Endothelial cell of umbilical vein (primary cell): ENCODE results near the gene GPR87. TPM values are rescaled to one million over a fixed set of nuclear protein-coding genes. Genes with fewer than 3 reads are reported as not detected.

Experiments used
- BruUV-seq: library from RNA; stranded (reverse); fragments of 400-500 nt; replicated peaks from 2 replicates; lab custom pipeline; 2021; lab: Mats Ljungman, UMichigan
- CTCF ChIA-PET: fragments of 300-600, 350-600 bp; sonication (Branson Sonifier 250); formaldehyde crosslinking; loops from one replicate; lab custom pipeline; 2021; ENCODE audit warnings: antibody characterized with exemption, inconsistent platforms; lab: Charles Lee
- POLR2A ChIA-PET: fragments of 300-600, 350-600 bp; sonication (Branson Sonifier 250); formaldehyde crosslinking; loops from one replicate; lab custom pipeline; 2021; ENCODE audit warnings: antibody characterized with exemption, inconsistent platforms; lab: Charles Lee
- DNase-seq: peaks from one replicate; pipeline ENCODE4 v3.0.0-alpha.2; 2011; ENCODE audit warnings: low read depth, low spot score
- FAIRE-seq: peaks from 2 replicates; lab custom pipeline; 2011; peaks lifted over from hg19 to GRCh38; lab: Jason Lieb, UNC
- H2AFZ ChIP-seq: 2 replicates; pipeline ENCODE4 v1.6.0; 2012; ENCODE audit warnings: low read depth, low read length, control low read depth, inconsistent platforms
- H3K27ac ChIP-seq: 2 replicates; pipeline ENCODE4 v1.5.1; 2011; ENCODE audit warnings: low read depth, mild to moderate bottlenecking, control low read depth, low read length, moderate library complexity; ENCODE audit not compliant: insufficient read depth
- H3K27me3 ChIP-seq, 2 experiments: 2 replicates each; pipeline versions ENCODE4 v1.6.0 to v1.6.1; 2011; ENCODE audit warnings: low read length in 2 of 2, mixed read lengths in 1 of 2; ENCODE audit not compliant: control insufficient read depth in 2 of 2, insufficient read depth in 2 of 2
- H3K36me3 ChIP-seq, 2 experiments: 2 replicates in 1 of 2; 3 replicates in 1 of 2; pipeline ENCODE4 v1.5.1; 2011; ENCODE audit warnings: low read length in 2 of 2, mild to moderate bottlenecking in 1 of 2, moderate library complexity in 1 of 2; ENCODE audit not compliant: control insufficient read depth in 2 of 2, insufficient read depth in 2 of 2; ENCODE audit errors: extremely low read depth in 1 of 2
- H3K4me1 ChIP-seq: 3 replicates; pipeline ENCODE4 v1.5.1; 2011; ENCODE audit warnings: mild to moderate bottlenecking, low read length; ENCODE audit not compliant: control insufficient read depth, insufficient read depth; ENCODE audit errors: extremely low read depth
- H3K4me2 ChIP-seq: 2 replicates; pipeline ENCODE4 v1.6.1; 2011; ENCODE audit warnings: low read length, control low read depth, mixed read lengths; ENCODE audit not compliant: insufficient read depth
- H3K4me3 ChIP-seq, 3 experiments: fragments of 200-600 bp in 1 of 3; sonication (generic), shearing (Covaris generic) in 1 of 3; replicated peaks in 1 of 3; 2 replicates each; pipeline ENCODE4 v1.5.1; 2011 to 2016; ENCODE audit warnings: control low read depth in 3 of 3, low read length in 3 of 3, mild to moderate bottlenecking in 2 of 3, inconsistent platforms in 1 of 3, low read depth in 1 of 3, moderate library complexity in 1 of 3; ENCODE audit not compliant: insufficient read depth in 1 of 3
- H3K79me2 ChIP-seq: 2 replicates; pipeline ENCODE4 v1.6.0; 2012; ENCODE audit warnings: low read length, inconsistent platforms; ENCODE audit not compliant: control insufficient read depth, insufficient read depth
- H3K9ac ChIP-seq: replicated peaks from 2 replicates; pipeline ENCODE3; 2011; ENCODE audit warnings: low read length, control low read depth; ENCODE audit not compliant: insufficient read depth; ENCODE audit errors: extremely low read depth
- H3K9me1 ChIP-seq: replicated peaks from 3 replicates; pipeline ENCODE4 v1.6.0; 2011; ENCODE audit warnings: mild to moderate bottlenecking, low read length; ENCODE audit not compliant: control insufficient read depth, insufficient read depth; ENCODE audit errors: extremely low read depth
- H3K9me3 ChIP-seq: replicated peaks from 2 replicates; pipeline ENCODE4 v1.5.1; 2012; ENCODE audit warnings: low read length, inconsistent platforms; ENCODE audit not compliant: control insufficient read depth, insufficient read depth
- H4K20me1 ChIP-seq: replicated peaks from 2 replicates; pipeline ENCODE3; 2011; ENCODE audit warnings: mild to moderate bottlenecking, low read length; ENCODE audit not compliant: control insufficient read depth, insufficient read depth; ENCODE audit errors: extremely low read depth
- CTCF ChIP-seq, 2 donors: IDR thresholded peaks; 1 replicate in 1 of 2; 2 replicates in 1 of 2; pipeline ENCODE4 v1.5.1; 2011; ENCODE audit warnings: low read length in 2 of 2, mild to moderate bottlenecking in 2 of 2, moderate library complexity in 2 of 2, control low read depth in 1 of 2, inconsistent platforms in 1 of 2, low read depth in 1 of 2; ENCODE audit not compliant: insufficient read depth in 1 of 2; ENCODE audit errors: extremely low read depth in 1 of 2
- EZH2 ChIP-seq: IDR thresholded peaks from 2 replicates; pipeline ENCODE4 v1.6.1; 2012; ENCODE audit warnings: borderline replicate concordance, low read depth, mild to moderate bottlenecking, moderate library complexity, low read length, inconsistent platforms; ENCODE audit not compliant: severe bottlenecking
- FOS ChIP-seq: IDR thresholded peaks from 2 replicates; pipeline ENCODE4 v1.6.1; 2011; ENCODE audit warnings: mild to moderate bottlenecking, low read length, moderate library complexity, borderline replicate concordance; ENCODE audit not compliant: insufficient read depth
- GATA2 ChIP-seq: IDR thresholded peaks from 2 replicates; pipeline ENCODE4 v1.7.0; 2011; ENCODE audit warnings: low read depth, mild to moderate bottlenecking, moderate library complexity, mixed read lengths, low read length; ENCODE audit not compliant: insufficient read length, insufficient read depth
- JUN ChIP-seq: IDR thresholded peaks from 2 replicates; pipeline ENCODE4 v1.6.1; 2011; ENCODE audit warnings: borderline replicate concordance, low read depth; ENCODE audit not compliant: insufficient read length, insufficient read depth
- MAX ChIP-seq: IDR thresholded peaks from 2 replicates; pipeline ENCODE4 v1.6.1; 2011; ENCODE audit not compliant: insufficient read depth, insufficient read length
- MYC ChIP-seq: IDR thresholded peaks from one replicate; pipeline ENCODE4 v1.6.1; 2011; ENCODE audit warnings: mild to moderate bottlenecking, low read depth, low read length
- POLR2A ChIP-seq: IDR thresholded peaks from 2 replicates; pipeline ENCODE4 v1.6.1; 2012; ENCODE audit warnings: low read depth, mild to moderate bottlenecking, control low read depth, low read length
- POLR2AphosphoS5 ChIP-seq: IDR thresholded peaks from 2 replicates; pipeline ENCODE4 v1.6.1; 2012; ENCODE audit warnings: low read depth, mild to moderate bottlenecking, control low read depth, low read length, moderate library complexity; ENCODE audit not compliant: insufficient read depth
- dilution Hi-C: fragments of 300-500 bp; cut with MboI; formaldehyde crosslinking; loops from one replicate; pipeline ENCODE4 v1.15.0; 2019; ENCODE audit warnings: low sequenced_read_pairs; ENCODE audit not compliant: extremely low pct_ligation_motif_present
- intact Hi-C: fragments of 100-400 bp; cut with micrococcal nuclease; formaldehyde crosslinking; loops from one replicate; pipeline ENCODE4 v1.10.0; 2022
- polyA plus RNA-seq, 4 experiments: library from polyadenylated mRNA; depleted of rRNA in 3 of 4; stranded (reverse) in 3 of 4; unstranded in 1 of 4; fragments of >200 nt; gene quantifications; 2 replicates each; pipeline versions ENCODE4 v1.2.1 to v1.2.3, GENCODE V29; 2011 to 2012; ENCODE audit warnings: missing spikeins in 1 of 4
- total RNA-seq: library from RNA; stranded (reverse); gene quantifications from 2 replicates; pipeline ENCODE4 v1.2.3, GENCODE V29; 2021

GPR87 gene
- total and polyA plus RNA-seq, 2 donors (not counting 3 experiments of a cell fraction or from before 2014, with no cell fraction given): not detected

GRCh38 chr3:151320131-151320530 lies 3.5 kb upstream of the GPR87 start:
- intact Hi-C loops: no loop called here

GRCh38 chr3:151319628-151320027 lies 3.0 kb upstream of the GPR87 start:
- Histone ChIP-seq H3K4me2 (no peak overlapping the region), H3K36me3 (no peaks in the 10 kb centered on the region), H3K9me3 (no peaks in the 10 kb centered on the region), H3K79me2 (no peaks in the 10 kb centered on the region), H2AFZ (no peak overlapping the region), H3K27me3 (no peaks in the 10 kb centered on the region), H3K9me1 (no peaks in the 10 kb centered on the region), H3K27ac (no peak overlapping the region), H4K20me1 (no peaks in the 10 kb centered on the region), H3K4me1 (no peaks in the 10 kb centered on the region), H3K9ac (no peak overlapping the region), H3K4me3 (no peak overlapping the region)
- intact Hi-C loops: no loop called here
- POLR2A ChIA-PET: no interaction called here
- dilution Hi-C loops: no loop called here
- DNase-seq: no peak
- no peak for FAIRE-seq
- TF ChIP-seq CTCF (IDR thresholded peaks at IDR 0.05; ENCODE audit: extremely low read depth in 1 of 2, insufficient read depth in 1 of 2, low read depth in 1 of 2, low read length in 2 of 2) (no peak), MYC (no peak), MAX (no peak), EZH2 (no peak), GATA2 (no peak), POLR2AphosphoS5 (no peak), FOS (no peak), POLR2A (no peak), JUN (no peak)
- BruUV-seq: no TSS peak
- CTCF ChIA-PET: no interaction called here

More at GRCh38 chr3:151320131-151320530, 3.5 kb upstream of the GPR87 start:
- DNase-seq (no peak), FAIRE-seq (no peak)
- H4K20me1 ChIP-seq: no peaks in the 10 kb centered on the region
- no peaks in the 10 kb centered on the region for H3K36me3 ChIP-seq
- BruUV-seq: no TSS peak
- no peak overlapping the region for H3K27ac ChIP-seq
- no peak overlapping the region for H3K4me2 ChIP-seq
- CTCF ChIA-PET: interaction anchor here (0.7 kb wide), 1 partner anchor 12 kb away, joined by 4 read pairs; no protein-coding TSS in a partner anchor
- H3K79me2 ChIP-seq: no peaks in the 10 kb centered on the region
- H3K9ac ChIP-seq: no peak overlapping the region
- TF ChIP-seq FOS: no peak
- TF ChIP-seq JUN: no peak
- no peak for TF ChIP-seq EZH2
- no peak overlapping the region for H3K4me3 ChIP-seq
- no peaks in the 10 kb centered on the region for H3K9me1 ChIP-seq
- H3K4me1 ChIP-seq: no peaks in the 10 kb centered on the region
- no peaks in the 10 kb centered on the region for H3K27me3 ChIP-seq
- H3K9me3 ChIP-seq: no peaks in the 10 kb centered on the region
- no peak overlapping the region for H2AFZ ChIP-seq
- POLR2A ChIA-PET: no interaction called here
- dilution Hi-C loops: no loop called here
